ENCODE results near the gene MYO9A.
"Not testable (repeated sequence)": the region's sequence is repeated elsewhere in the genome, so short reads cannot be mapped to it uniquely, and the experiment has no call there.

DNA sequence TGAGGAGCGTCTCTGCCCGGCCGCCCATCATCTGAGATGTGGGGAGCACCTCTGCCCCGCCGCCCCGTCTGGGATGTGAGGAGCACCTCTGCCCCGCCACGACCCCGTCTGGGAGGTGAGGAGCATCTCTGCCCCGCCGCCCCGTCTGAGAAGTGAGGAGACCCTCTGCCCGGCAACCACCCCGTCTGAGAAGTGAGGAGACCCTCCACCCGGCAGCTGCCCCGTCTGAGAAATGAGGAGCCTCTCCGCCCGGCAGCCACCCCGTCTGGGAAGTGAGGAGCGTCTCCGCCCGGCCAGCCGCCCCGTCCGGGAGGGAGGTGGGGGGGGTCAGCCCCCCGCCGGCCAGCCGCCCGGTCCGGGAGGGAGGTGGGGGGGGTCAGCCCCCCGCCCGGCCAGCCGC, 17.4 kb downstream of the MYO9A start:
- TF ChIP-seq POLR2A (IDR thresholded peaks at IDR 0.05) = not testable (repeated sequence)
- TF ChIP-seq, protein P1, sequence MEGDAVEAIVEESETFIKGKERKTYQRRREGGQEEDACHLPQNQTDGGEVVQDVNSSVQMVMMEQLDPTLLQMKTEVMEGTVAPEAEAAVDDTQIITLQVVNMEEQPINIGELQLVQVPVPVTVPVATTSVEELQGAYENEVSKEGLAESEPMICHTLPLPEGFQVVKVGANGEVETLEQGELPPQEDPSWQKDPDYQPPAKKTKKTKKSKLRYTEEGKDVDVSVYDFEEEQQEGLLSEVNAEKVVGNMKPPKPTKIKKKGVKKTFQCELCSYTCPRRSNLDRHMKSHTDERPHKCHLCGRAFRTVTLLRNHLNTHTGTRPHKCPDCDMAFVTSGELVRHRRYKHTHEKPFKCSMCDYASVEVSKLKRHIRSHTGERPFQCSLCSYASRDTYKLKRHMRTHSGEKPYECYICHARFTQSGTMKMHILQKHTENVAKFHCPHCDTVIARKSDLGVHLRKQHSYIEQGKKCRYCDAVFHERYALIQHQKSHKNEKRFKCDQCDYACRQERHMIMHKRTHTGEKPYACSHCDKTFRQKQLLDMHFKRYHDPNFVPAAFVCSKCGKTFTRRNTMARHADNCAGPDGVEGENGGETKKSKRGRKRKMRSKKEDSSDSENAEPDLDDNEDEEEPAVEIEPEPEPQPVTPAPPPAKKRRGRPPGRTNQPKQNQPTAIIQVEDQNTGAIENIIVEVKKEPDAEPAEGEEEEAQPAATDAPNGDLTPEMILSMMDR (IDR thresholded peaks at IDR 0.05) = not testable (repeated sequence)

Data from thyroid gland (tissue), 4 donors.